Activated CD4-positive, alpha-beta T cell treated with anti-CD3 and anti-CD28 coated beads for 48 hours (primary cell): ENCODE results near the gene SH3BGRL.

Experiments used
- DNase-seq: peaks from one replicate; pipeline ENCODE4 v3.0.0-alpha.2; 2020

Gene SH3BGRL

DNA sequence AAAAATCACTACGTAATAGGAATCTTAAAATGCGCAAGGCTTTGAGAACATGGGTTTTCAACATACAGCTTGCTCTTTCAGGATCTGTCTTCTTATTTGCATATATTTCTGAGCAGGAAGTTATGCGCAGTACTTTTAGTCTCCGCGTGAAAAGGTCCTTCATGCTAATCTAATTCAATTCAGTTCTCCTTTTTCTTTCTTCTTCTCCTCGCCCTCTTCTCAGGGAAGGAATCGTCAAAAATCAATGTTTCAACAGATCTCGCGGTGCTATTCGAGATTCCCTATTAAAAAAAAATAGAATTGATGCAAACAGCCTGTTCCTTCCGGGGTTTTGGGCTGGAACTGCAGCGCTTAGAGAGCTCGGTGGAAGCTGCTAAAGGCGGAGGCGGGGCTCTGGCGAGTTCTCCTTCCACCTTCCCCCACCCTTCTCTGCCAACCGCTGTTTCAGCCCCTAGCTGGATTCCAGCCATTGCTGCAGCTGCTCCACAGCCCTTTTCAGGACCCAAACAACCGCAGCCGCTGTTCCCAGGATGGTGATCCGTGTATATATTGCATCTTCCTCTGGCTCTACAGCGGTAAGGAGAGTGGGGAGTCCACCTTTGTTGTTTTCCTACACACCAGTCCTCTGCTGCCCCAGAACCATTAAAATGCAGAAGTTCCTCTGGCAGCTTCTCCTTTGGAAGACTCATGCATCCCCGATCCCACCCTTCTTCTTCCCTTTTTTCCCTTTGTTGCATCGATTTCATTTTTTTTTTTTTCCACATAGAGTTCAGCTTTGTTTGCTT, at the start of gene SH3BGRL, which contains the start of gene HMGN5:
TSS of gene SH3BGRL (plus strand) at position 432 of the 785 bp plus-strand sequence. CDS start at position 531, 99 bp downstream.
TSS of gene HMGN5 (minus strand) at position 243 of the 785 bp plus-strand sequence. CDS start 80,364 bp downstream, outside the sequence.
- DNase-seq = peak; percentile 77

DNA sequence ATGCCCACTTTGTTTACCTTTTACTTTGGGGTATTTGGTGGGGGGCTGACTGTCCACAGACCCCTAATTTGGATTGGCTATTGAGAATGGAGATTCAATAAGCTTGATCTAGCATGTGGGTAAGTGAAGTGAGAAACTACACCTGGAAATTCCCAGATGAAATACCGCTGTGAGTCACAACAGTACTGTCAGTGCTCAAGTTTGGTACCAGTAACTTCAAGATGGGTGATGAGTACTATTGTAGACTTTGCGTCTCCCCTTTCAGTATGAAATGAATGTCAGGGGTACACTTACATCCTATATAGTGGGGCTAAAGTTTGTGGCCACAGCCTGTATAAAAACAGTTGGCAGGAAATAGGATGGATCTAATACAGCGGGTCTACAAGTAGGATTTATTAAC, 33.5 kb upstream of the SH3BGRL start:
- no peak for DNase-seq

DNA sequence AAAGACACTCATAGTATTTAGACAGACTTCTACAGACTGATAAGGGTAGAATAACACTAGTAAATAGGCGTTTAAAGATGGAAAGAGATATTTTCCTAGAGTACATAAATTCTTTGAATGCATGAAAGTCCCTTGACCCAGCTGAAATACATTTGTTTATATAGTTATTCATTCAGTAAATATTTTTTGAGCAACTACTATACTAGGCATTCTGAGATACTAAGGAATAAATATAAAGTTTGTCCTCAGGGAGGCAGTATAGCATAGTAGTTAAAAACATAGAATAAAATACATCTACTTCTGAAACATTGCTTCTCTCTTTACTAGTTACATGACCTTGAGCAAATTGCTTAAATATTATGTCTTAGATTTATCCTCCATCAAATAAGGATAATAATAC, 27.6 kb upstream of the SH3BGRL start:
- no peak for DNase-seq

DNA sequence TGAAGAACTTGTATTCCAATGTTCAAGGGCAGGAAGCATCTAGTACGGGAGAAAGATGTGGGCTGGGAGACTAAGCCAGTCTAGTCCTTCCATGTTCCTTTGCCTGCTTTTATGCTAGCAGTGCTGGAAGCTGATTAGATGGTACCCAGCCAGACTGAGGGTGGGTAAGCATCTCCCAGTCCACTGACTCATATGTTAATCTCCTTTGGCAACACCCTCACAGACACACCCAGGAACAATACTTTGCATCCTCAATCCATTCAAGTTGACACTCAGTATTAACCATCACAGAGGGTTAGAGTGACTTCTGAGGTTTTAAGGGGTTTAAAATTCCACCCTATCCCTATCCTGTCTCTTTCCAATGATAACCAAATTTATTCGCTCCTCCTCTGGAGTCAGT, 6.6 kb upstream of the SH3BGRL start:
- no peak for DNase-seq

DNA sequence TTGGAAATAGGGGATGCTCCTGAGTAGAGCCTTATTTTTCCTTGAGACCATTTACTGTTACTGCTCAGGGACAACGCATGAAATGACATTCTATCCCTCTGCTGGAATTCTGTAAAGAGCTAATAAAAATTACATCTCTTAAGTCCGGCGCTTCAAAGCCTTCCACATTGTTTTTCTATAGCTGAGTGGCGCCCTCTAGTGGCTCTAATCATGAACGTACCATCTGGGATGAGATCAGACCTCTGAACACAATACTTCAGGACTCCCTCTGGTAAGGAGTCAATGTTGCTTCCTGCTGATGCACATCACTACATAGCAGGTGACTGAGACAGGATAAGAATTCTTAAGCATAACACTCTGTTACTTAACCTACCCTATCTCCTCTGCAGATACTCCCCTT, 6.2 kb upstream of the SH3BGRL start:
- peak; percentile 62 for DNase-seq

DNA sequence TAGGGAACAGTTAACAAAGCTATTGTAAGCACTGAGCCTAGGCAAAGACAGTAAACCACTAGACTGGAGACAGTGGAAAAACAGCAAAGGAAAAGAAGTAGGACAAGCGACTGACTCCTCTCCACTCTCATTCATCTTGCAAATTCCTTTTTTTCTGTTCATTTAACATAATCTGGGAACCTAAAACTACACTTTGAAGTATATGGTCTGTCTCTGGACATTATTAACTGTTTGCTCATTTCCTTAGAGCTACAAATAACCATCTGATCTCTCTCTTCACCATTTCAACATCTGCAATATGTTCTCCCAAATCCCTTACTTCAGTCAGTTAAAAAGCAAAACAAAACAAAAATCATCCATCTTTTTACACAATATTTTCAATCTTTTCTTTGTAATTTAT, 831 bp upstream of the SH3BGRL start:
- no peak for DNase-seq

DNA sequence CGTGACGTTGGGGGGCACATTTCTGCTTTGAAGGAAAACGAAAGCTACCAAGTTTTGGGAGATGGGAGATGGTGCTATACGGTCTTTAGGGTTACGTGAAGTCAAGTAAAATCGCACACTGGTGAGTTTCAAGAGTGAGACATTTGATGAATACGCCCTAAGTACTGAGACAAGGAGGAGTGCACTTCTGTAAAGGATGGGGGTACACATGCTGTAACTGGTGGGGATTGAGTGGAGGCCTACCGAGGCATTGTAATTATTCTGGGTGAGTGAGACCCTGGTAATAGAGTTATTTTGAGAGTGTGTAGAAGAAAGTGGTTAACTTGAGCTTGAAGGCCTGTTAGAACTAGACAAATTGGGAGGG, 536 bp downstream of the SH3BGRL start:
- no peak for DNase-seq

DNA sequence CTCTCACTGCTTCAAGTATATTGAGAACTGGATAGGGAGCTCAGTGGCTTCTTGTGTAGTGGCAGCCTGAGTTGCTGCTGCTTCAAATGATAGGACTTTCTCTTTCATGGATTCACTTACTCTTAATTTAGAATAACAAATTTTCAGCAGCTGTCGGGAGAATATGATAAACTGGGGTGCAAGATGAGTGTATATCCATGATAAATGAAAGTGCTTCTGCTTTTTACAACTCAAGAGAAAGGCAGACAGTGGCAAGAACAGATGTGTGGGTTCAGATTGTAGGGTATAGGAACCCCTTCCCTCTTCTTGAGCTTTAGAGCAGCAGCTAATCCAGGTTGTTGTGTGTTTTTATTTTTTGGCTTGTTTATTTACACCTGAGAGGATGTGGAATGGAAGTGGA, 1.0 kb downstream of the SH3BGRL start:
- no peak for DNase-seq

DNA sequence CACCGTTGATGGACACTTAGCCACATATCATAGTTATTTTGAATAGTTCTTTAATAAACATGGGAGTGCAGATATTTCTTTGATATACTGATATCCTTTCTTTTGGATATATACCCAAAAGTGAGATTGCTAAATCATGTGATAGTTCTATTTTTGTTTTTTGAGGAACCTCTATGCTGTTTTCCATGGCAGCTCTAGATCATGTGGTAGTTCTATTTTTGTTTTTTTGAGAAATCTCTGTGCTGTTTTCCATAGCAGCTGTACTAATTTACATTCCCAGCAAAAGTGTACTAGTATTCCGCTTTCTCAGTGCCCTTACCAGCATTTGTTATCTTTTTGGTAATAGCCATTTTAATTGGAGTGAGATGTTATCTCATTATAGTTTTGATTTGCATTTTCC, 3.6 kb downstream of the SH3BGRL start:
- DNase-seq = no peak

DNA sequence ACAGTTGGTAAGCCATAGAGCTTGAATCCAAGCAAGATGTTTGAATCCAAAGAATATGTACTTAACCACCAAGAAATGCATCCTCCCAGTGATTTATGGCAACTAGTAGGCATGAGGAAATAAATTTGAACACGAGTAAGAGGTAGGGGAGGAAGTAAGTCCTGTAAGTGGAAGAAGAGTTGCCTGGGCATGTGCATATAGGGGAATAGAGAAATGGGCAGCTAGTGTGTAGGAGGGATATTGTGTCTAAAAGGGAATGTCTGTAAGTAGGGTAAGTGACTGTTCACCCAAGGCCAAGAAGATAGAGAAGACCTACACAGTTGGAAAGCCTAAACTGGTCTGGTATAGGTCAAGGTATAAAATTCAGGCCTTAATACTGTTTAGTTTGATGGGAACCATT, 4.6 kb downstream of the SH3BGRL start:
- DNase-seq = no peak

DNA sequence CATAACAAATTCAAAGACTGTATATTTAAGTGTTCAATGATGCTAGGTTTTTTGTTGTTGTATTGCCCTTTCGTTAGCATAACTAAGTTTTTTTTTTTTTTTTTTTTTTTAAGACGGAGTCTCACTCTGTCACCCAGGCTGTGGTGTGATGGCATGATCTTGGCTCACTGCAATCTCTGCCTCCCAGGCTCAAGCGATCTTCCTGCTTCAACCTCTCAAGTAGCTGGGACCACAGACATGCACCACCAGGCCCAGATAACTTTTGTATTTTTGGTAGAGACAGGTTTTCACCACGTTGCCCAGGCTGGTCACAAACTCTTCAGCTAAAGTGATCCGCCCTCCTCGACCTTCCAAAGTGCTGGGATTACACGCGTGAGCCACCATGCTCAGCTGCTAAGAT, 7.0 kb downstream of the SH3BGRL start:
- no peak for DNase-seq

DNA sequence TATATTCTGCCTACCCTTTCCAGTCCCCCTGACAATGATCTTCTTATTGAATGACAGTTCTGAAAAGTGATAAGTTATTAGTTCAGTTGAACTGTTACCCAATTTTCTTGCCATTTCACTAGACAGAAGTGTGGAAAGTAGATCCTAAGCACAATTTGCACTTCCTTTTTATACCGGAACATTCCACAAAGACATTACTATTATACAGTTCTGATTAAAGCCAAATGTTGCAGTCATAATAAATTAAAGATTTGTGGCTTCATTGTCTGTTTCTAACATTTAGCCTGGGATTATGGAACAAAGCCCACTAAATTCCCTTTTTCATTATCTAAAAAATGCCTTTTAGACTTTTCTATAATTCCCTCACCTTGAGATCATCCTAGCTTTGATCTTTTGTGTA, 13.8 kb downstream of the SH3BGRL start:
- no peak for DNase-seq

DNA sequence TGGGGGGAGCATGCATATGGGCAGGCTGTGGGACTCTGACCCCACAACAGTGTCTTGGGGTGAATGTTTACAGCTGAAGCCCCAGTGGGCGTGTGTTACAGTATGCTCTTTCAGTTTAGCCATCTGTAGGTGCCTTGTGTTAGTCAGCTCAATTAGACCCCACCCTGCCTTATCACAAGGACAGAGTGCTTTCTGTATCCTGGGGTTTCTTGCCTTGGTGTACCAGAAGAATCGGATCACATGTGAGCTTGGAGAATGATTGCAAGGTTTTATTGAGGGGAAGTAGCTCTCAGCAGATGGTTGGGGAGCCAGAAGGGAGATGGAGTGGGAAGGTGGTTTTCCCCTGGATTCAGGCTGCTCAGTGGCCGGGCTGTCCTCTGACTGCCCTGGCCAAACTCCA, 27.3 kb downstream of the SH3BGRL start:
- DNase-seq = no peak

DNA sequence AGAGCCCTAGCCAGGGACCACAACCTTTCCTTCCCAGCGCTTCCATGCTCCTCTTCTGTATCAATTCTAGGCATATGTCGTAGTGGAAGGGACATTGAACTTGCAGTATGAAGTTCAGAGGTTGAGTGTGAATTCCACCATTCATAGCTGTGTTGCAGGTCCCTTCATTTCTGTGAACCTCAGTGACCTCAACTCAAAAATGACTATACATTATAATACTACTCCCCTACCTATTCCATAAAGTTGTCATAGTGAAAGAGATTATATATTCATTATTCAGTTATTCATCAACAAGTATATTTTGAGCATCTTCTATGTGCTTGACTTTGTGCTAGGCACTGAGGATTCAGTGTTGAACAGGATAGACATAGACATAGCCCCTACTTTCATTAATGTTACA, 28.0 kb downstream of the SH3BGRL start:
- DNase-seq = no peak

DNA sequence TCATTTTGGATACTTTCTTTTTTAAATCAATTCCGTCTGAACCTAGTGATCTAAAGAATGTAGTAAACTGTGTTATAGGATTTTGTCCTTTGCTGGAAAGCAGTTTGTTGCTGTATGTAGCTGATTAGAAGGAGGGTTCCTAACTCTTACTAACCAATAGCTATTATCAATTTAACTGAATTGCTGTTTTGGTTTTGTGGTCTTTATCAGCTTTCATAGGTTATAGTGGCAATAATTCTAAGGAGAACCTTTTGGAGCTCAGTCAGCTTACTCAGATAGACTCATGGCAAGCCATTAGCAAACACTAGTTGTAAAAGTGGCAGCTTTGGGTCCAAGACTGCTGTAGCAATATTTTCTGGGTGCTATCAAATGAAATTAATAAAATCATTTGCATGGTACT, 29.6 kb downstream of the SH3BGRL start:
- no peak for DNase-seq

DNA sequence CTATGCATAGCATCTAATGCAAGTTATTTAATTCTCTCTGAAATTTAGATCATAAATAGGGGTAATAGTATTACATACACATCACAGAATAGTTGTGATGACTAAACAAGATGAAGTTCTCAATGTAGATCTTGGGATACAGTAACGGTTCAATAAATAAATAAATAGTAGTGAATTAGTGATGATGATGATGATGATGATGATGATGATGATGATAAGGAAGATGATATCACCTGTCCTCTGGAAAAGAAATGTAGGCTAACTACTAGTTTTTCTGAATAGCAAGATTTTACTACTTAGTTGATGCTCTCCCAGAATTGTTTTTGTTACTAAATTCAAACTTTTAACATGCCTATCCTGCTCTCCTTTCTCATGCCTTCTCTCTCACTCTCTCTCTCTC, 30.3 kb downstream of the SH3BGRL start:
- no peak for DNase-seq

DNA sequence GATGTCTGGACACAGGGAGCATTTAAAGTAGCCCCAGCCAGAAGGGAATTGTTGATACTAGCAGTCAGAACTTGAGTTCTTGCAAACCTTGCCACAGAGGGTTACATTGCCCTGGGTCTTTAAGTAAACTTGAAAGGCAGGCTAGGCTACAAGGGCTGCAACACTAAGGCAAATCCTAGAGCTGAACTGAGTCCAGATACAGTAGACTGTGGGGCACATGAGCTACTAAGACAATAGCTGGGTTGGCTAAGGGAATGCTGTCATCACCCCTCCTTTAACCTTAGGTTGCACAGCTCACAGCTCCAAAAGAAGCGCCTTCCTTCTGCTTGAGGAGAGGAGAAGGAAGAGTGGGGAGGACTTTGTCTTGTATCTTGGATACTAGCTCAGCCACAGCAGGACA, 35.6 kb downstream of the SH3BGRL start:
- no peak for DNase-seq

DNA sequence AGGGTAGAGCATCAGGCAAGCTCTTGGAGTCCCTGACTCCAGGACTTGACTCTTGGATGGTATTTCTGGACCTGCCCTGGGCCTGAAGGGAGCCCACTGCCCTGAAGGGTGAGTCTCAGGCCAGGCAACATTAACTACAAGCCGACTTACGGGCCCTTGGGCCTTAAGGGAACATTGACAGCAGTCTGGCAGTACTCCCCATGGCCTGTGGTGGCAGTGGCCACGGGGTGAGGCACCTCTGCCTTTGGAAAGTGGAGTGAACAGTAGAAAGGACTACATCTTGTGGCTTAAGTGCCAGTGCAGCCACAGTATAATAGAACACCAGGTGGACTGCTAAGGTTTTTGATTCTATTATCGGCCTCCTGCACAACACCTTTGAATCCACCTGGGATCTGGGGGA, 36.3 kb downstream of the SH3BGRL start:
- no peak for DNase-seq

DNA sequence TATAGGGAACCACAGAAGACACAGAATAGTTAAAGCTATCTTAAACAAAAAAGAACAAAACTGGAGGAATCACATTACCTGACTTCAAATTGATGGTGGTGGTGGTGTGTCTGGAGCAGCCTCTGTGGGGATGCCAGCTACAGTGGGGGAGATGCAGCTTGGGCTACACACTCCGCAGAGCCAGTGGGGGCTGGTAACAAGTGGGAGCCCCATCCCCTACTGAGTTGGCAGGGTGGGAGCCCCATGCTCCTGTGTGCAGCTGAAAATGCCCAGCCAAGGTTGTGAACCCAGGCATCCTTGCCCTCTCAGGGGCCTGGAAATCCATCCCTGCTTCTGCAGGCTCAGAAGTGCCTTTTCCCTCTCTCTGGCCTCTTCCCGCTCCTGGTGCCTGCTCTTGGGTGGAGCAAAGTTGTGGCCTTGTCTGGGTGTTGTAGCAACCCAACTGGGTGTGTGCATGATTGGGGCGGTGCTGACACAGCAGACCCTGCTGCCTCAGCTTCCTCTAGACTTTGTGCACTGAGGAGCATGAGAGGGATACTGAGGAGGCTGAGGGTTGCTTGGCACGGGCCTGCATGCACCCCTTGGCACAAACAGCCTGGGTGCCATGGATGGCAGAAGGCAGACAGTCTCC, 38.9 kb downstream of the SH3BGRL start:
- no peak for DNase-seq

DNA sequence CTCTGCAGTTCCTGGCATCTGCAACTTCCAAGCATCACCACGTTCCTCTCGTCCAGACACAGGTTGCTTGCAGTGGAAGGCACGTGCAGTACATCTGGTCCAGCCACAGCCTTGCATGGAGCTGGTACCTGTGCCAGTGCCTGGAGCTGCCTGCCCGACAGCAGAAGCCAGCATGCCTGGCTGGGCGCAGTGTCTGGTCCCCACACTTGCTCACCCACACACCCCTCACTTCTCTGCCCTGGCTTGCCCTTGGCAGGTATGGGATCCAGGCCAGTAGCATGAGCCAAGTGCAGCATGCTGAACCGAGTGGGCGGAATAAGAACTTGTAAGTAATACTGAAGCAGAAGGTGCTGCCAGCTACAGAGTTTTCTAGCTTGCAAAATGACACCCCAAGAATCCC, 39.9 kb downstream of the SH3BGRL start:
- DNase-seq = no peak

DNA sequence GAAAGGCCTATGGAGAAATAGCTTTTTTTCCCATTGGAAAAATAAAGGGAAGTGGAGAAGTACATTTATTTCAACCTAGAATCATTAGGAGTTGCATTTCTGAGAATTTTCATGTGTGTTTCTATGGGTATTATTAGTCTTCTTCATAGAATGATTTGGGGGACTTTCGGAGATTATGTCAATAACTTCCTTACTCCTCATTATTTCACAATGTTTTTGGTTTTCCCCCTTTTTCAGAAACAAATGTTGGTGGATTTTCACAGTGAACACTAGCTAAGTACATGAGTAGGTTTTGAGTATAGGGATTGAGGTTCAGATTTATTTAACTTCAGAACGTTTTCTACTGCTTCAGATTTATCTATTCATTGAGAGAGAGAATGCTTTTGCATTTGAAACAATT, 54.0 kb downstream of the SH3BGRL start:
- no peak for DNase-seq

DNA sequence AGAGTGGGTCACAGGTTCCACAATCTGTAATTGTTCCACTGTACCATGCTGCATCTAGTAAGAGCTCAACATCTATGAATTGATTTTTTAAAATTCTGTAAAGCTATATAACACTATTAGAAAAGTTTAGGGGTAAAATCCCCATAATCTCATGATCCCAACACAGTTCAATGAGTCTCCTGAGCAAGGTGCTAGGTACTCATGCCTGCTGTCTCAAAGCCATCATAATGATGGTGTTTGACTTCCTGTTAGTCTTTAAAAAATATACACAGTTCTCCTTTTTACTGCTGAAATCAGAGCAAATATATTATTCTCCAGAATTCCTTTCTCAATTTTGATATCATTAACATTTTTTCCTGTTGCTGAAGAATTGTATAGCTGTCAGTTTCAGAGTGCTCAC, 55.9 kb downstream of the SH3BGRL start:
- DNase-seq = no peak

DNA sequence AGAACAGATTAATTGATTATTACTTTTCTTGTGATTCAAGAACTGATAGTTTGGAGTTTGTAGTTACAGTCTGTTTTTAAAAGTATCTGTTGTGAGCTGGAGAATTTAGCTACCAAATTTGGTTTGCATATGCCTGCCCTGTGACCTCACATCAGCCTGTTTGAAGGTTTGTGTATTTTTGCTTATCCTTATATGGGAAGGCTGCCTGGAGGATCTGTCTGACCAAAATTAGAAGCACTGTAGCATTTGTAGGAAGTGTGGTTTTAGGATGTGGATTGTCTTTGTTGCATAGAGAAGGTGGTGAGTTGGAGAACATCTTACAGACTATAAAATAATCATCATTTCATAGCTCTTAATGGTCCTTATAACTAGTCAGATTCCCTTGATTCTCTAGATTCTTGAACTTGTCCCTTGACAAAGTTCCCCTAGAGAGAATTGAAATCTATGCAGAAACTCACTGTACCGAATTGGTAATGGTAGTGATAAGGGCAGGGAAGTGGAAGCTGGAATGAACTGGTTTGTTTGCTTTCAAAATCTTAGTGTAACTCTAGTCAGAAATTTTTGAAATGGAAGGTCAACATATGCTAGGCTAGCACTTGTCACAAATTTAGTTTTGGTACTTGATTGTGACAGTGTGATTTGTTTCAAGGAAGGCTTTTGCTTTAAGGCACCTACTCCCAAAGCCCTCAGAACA, 57.3 kb downstream of the SH3BGRL start:
- DNase-seq = no peak

DNA sequence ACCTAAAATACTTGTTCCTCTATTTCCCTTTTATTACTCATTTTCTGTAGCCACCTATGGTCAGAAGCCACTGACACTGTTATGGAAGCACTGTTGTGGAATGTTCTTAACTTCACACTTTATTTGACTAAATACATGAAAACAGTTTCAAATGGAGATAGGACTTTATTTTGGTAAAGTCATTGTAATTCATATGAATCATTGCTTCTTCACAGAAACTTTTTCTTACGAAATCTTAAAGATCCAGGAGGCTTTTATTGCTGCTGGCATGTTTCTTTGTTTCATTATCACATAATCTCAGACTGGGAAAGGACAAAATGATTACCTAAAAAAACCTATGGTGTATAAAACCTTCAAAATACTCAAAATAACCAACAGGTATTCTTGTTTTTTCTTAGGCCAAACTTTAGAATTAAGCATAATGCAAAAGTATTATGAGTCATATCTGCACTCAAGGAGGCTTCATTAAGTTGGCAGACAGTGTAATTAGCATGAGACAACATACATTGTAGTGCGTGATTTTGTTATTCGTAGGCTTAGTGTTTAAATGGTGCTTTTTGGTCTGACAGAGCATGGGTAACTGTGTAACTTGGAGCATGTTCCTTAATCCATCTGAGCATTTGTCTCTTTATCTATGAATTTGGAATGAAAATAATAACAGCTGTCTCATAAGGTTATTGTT, 58.0 kb downstream of the SH3BGRL start:
- DNase-seq = no peak
